HG02623 (cell line): Measurements from ENCODE around the gene C3orf20.

Experiments
- ATAC-seq: cut with Tn5 transposase; IDR thresholded peaks from one replicate; pipeline ENCODE4 v1.9.1; 2021; ENCODE audit warnings: moderate library complexity; ENCODE audit not compliant: unreplicated experiment

Gene C3orf20

DNA sequence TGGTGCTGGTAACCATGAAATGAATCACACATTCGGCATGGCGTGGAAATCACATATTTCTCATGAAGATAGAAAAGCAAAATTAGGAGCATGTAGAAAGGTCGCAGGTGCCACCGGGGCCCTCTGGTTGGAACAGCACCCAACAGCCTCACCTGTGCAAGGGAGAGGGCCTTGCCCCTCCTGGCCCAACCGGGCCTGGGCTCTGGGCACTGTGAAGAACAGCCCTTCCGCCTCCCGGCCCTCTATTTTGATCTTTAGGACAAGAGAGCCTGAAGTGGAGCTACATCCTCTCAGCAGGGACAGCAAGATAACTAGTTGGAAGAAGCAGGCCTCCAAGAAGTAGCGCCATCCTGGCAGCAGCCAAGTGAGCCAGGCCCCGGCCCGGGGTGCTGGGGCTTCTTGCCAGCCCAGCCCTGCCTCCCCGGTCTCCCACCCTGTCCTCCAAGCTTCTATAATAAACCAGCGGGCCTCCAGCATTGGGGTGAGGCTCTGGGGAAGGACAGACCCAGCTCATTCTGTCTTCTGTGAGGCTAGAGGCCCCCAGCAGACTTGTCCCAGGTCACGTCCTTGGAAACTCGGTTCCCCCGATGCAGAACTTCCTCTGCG lies 97.7 kb downstream of the C3orf20 start:
- ATAC-seq: no peak

DNA sequence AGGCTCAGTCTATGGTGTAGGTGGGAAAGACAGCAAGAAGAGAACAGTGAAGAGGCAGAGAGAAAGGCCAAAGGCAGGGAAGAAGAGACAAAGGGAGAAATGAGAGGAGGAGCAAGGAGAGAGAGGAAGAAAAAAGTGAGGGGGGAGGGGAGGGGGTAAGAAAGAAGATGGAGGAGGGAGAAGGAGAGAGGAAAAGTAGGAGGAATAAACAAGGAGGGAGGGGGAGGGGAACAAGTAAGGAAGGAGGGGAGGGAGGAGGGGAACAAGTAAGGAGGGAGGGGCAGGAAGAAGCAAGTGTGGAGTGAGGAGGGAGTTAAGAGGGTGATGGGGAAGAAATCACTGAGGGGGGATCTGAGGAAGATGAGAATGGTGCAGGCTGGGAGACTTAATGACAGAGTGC lies 98.3 kb downstream of the C3orf20 start:
- no peak for ATAC-seq

- ATAC-seq: no peak
Measured at GRCh38 chr3:14773691-14774128, 98.8 kb downstream of the C3orf20 start.

DNA sequence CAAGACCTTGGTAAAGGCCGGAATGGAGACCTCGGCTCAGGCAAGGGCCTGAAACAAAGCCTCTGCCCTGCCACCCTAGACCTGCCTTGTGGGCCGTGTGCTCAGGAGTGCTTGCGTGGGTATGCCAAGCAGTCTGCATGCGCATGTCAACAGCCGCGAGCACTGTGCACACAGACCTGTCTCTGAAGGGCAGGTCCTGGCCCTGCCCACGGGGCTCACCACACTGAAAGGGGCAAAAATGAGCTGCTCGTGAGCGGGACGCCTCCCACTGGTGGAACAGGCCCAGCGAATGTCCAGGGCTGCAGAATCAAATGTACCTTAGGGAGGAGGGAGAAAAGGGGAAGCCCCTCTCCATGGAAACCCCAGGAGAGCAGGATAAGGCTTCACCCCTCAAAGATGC lies 99.5 kb downstream of the C3orf20 start:
- ATAC-seq: no peak

GRCh38 chr3:14775011-14775410 lies 100.1 kb downstream of the C3orf20 start:
- ATAC-seq: no peak

DNA sequence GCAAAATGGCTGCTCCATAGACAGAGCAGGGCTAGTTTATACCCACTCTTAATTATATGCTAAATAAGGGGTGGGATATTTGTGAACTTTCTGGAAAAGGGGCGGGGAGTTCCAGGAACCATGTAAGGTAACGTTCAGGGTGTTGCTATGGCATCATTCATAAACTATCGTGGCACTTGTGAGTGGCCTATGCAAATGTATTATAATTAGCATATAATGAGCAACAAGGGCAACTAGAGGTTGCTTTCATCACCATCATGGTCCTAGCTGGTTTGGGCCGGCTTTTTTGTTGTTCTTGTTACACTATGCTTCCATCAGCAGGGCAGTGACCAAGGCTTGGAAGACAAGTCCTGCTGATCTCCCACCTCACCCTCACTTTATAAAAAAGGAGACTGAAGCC lies 100.6 kb downstream of the C3orf20 start:
- ATAC-seq: no peak

- ATAC-seq: no peak
Measured at GRCh38 chr3:14779069-14779685, 104.2 kb downstream of the C3orf20 start.

GRCh38 chr3:14780927-14781507 lies 106.1 kb downstream of the C3orf20 start:
- peak; percentile 82 for ATAC-seq

DNA sequence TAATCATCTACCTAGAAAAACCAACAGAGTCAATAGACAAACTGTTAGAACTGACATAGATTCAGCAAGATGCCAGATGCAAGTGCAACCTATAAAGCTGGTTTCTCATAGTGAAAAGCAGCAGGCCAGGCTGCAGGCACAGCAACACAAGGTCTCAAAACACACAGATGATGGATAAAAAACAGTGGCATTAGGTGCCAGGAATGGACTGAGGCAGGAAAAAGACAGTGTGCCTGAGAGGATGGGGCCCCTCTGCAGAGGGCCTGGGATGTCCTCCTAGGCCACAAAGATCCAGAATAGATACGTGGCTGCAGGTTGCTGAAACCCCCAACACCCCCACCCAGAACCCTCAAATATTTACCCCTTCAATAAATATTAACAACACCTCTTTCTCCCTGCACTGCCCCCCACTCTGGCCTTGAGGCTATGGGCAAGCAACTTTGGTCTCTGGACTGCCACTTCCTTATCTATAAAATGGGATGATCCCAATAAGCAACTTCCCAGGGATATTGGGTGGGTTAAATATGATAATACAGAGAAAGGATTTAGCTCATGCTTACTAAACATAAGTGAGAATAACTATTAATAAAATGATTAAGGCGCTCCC lies 108.6 kb downstream of the C3orf20 start:
- ATAC-seq: no peak

- ATAC-seq: no peak
Measured at GRCh38 chr3:14784087-14784681, 109.2 kb downstream of the C3orf20 start.

- ATAC-seq: no peak
Measured at GRCh38 chr3:14785207-14786155, 110.5 kb downstream of the C3orf20 start.

DNA sequence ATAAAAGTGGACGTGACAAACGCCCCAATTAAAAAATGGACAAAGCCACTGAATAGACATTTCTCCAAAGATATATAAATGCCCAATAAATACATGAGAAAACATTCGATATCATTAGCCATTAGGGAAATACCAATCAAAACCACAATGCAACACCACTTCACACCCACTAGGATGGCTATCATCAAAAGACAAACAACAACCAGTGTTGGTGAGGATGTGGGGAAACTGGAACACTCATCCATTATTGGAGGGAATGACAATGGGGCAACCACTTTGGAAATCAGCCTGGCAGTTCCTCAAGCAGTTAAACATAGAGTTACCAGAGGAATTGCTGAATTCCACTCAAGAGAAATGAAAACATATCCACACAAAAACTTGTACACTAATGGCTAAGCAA lies 111.4 kb downstream of the C3orf20 start:
- no peak for ATAC-seq

GRCh38 chr3:14787630-14788029 lies 112.7 kb downstream of the C3orf20 start:
- no peak for ATAC-seq

DNA sequence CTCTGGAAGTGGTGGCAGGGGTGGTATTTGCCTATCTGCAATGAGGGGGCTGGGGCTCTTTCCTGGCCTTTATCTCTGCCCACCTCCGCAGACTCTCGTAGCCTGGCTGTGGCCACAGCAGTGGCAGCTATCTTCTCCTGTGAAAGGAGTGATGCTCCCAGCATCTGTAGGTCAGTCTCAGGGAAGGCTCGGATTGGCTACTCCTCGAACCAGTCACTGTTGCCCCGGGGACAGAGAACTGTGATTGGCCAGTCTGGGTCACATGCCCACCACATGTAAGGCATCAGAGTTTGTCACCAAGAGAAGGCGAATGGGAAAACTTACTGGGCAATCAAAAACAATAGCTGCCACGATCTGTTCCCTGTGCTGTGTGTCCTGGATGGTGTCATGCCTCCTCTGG lies 113.7 kb downstream of the C3orf20 start:
- ATAC-seq: no peak

- no peak for ATAC-seq
Measured at GRCh38 chr3:14789221-14789620, 114.3 kb downstream of the C3orf20 start.

GRCh38 chr3:14789640-14790285 lies 114.8 kb downstream of the C3orf20 start:
- no peak for ATAC-seq

- ATAC-seq: no peak
Measured at GRCh38 chr3:14791343-14791945, 116.5 kb downstream of the C3orf20 start.

DNA sequence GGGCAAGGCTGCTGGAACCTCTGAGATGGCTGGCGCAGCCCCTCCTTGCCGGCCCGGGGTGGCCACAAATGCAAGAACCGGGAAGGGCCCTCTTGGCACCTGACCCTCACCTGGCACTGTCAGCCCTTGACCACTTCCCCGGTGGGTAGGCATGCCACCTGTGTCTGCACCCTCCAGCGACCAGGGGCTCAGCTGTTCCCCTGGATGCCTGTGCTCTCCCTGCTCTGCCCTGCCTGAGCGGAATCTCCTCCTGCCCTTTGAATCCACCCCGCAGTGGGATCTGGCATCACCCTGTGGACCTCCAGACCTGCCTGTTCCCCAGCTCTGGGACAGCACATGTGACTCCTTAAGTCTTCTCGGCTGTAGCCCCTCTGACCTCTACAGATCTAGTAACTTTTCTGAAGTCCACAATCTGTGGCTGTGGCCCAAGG lies 117.8 kb downstream of the C3orf20 start:
- ATAC-seq: no peak

- no peak for ATAC-seq
Measured at GRCh38 chr3:14793126-14793857, 118.4 kb downstream of the C3orf20 start.
